HG03521 (cell line): ENCODE data around the gene IQSEC3.
"Not testable (repeated sequence)": the region's sequence is repeated elsewhere in the genome, so short reads cannot be mapped to it uniquely, and the experiment has no call there.

ENCODE experiments used
- ATAC-seq: cut with Tn5 transposase; IDR thresholded peaks from one replicate; pipeline ENCODE4 v1.9.1; 2021; ENCODE audit warnings: mild to moderate bottlenecking, moderate library complexity; ENCODE audit not compliant: unreplicated experiment

Gene IQSEC3

GRCh38 chr12:52902-53734 lies 13.4 kb upstream of the IQSEC3 start:
- not testable (repeated sequence) for ATAC-seq

DNA sequence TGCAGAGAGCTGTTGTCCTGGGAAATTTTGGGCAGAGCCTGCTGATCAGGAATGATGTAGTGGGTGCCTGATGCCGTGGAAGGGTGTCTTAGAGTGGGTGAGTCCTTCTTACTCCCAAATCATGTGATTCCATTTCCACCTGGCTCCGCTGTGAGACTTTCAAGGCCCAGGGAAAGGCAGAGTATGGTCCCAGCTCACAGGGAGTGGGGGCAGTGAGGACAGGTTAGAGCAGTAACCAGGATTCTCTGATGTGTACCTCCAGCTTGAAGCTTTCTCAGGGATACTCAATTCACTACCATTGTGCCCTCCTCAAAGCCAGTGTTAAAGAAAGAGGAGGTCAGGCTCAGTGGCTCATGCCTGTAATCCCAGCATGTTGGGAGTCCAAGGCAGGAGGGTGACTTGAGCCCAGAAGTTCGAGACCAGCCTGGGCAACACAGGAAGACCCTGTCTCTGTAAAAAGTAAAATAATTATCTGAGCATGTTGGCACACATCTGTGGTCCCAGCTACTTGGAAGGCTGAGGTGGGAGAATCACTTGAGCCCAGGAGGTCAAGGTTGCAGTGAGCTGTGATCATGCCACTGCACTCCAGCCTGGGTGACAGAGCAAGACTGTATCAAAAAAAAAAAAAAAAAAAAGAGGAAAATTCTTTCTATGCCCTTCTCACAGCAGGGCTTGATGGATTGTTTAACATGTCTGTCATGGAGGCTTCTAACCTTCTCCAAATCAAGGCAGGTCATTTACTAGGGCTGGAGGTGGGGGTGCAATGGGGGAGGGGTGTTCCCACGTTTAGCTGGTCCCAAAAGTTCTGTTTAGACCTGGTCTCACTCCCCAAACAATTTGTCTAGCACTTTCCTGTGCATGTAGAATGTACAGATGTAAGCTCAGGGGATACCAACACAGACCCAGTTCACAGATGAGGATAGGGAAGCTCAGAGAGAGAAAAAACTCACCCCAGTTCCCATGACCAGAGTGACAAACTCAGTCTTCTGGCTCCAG lies 12.5 kb upstream of the IQSEC3 start:
- ATAC-seq, result no peak

- no peak for ATAC-seq
Observed at GRCh38 chr12:54750-55535, 11.6 kb upstream of the IQSEC3 start.

DNA sequence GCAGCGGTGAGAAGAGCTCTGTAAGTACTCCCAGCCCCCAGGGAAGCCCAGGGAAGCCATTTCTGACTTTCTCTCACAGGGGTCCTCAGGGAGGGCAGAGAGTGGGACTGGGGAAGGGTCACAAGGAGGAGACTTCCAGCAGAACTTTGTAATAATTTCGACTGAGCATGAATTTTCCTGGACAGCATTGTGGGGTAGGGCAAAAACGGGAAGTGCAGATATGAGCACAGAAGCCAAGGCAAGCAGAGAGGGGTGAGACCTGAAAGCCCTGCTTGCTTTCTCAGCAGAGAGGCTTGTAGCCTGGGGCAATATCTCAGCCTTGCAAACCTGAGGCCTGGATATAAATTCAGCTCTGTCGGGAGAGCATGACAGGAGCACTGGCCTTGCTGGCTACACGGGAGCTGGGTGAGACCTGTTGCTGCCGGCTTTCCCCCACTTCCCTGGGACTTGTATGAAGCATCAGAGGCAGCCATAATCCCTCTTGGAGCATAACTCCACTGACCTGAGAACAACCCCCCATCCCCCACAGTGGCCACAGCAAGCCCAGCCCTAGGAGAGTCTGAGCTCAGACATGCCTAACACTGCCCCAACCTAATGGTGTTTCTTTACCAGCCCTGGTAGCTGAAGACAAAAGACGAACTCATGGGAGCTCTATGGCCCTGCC lies 9.8 kb upstream of the IQSEC3 start:
- ATAC-seq, result no peak

DNA sequence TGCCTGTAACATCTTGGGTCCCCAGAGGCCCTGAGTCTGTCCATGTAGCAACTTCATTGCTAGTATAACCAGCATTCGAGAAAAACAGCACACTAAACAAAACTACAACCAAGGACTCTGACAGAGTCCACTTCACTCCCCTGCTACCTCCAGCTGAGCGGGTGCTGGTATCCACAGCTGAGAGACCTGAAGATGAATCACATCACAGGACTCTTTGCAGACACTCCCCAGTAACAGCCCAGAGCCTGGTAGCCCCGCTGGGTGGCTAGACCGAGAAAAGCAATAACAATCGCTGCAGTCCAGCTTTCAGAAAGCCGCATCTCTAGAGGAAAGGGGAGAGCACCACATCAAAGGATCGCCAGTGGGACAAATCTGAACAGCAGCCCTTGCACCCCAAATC lies 9.0 kb upstream of the IQSEC3 start:
- no peak for ATAC-seq

GRCh38 chr12:58832-59231 lies 7.7 kb upstream of the IQSEC3 start:
- ATAC-seq, result no peak

DNA sequence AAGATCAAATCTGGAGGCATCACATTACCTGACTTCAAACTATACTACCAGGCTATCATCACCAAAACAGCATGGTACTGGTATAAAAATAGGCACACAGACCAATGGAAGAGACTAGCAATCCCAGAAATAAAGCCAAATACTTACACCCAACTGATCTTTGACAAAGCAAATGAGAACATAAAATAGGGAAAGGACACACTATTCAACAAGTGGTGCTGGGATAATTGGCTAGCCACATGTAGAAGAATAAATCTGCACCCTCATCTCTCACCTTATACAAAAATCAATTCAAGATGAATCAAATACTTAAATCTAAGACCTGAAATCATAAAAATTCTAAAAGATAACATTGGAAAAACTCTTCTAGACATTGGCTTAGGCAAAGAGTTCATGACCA lies 4.7 kb upstream of the IQSEC3 start:
- ATAC-seq, result not testable (repeated sequence)

- ATAC-seq, result not testable (repeated sequence)
Observed at GRCh38 chr12:65491-66063, 990 bp upstream of the IQSEC3 start.

- ATAC-seq, result peak; percentile 64
Observed at GRCh38 chr12:66782-67504, 376 bp downstream of the IQSEC3 start.

- not testable (repeated sequence) for ATAC-seq
Observed at GRCh38 chr12:69677-70076, 3.1 kb downstream of the IQSEC3 start.

GRCh38 chr12:70541-70940 lies 4.0 kb downstream of the IQSEC3 start:
- ATAC-seq, result not testable (repeated sequence)

- ATAC-seq, result not testable (repeated sequence)
Observed at GRCh38 chr12:72018-72417, 5.5 kb downstream of the IQSEC3 start.

DNA sequence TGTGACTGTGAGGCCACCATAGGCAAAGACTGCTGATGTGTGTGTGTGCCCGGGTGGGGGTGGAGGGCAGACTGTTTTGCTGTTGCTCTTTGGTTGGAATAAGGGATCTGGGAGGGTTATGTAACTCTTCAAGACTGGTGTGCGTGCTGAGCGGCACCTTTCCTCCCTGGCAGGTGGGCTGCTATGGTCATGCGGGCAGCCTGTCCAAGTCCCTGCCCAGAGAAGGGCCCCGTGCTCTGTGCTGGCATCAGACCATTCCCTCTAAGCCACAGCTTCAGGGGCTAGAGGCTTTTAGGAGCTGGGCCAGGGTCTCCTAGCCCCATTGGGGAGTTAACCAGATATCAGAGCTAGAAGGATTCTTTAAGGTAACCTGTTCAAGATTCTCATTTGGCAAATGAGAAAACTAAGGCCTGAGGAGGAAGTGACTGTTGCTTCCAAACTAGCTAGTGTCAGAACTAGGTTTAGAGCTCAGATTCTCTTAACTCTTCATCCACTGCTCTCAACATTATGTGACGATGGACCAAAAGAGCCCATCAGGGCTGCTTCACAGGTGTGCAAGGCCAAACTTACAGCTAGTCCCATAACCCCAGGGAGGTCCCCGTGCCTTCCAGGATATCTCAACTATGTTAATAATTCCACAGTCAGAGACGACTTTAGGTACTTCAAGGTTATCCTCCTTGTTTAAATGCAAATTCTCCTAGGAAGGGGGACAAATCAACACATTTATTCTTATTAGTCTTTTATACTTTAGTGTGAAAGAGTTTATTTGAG lies 8.0 kb downstream of the IQSEC3 start:
- not testable (repeated sequence) for ATAC-seq

- not testable (repeated sequence) for ATAC-seq
Observed at GRCh38 chr12:75541-75940, 9.0 kb downstream of the IQSEC3 start.

GRCh38 chr12:76102-76501 lies 9.5 kb downstream of the IQSEC3 start:
- not testable (repeated sequence) for ATAC-seq

- not testable (repeated sequence) for ATAC-seq
Observed at GRCh38 chr12:76551-76950, 10.0 kb downstream of the IQSEC3 start.

- not testable (repeated sequence) for ATAC-seq
Observed at GRCh38 chr12:77101-77719, 10.6 kb downstream of the IQSEC3 start.

DNA sequence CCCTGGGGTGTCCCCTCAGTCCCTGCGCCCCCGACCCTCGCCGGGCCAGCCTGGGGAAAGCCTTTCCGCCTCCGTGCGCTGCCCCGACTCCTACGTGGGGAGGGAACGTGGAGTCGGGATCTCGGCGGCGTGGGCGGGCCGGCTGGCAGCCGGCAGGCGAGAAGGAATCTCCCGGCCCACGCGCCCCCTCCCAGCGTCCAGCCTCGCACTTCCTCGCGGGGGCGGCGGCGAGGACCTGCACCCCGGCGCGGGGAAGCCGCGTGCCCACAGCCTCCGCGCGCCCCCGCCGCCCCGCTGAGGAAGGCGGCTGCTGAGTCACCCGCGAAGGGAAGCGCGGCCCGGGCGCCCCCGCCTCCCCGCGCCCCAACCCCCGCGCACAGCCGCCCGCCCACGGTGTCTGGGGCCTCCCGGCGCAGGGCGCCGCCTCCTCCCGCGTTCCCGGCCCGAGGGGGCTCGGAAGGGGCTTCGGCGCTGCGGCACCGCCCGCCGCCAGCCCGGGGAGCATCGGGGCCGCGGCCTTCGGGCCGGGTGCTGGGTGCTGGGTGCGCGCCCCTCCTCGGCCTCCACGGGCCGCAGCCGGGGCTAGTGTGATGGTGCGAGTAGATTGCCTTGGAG lies 11.3 kb downstream of the IQSEC3 start:
- ATAC-seq, result not testable (repeated sequence)
